ENCODE data around the gene PSMC1. TPM values are rescaled to one million over a fixed set of nuclear protein-coding genes. Genes with fewer than 3 reads are reported as not detected.

Gene PSMC1
- total RNA-seq, 2 donors from 2014 or later = 108 to 122 TPM

DNA sequence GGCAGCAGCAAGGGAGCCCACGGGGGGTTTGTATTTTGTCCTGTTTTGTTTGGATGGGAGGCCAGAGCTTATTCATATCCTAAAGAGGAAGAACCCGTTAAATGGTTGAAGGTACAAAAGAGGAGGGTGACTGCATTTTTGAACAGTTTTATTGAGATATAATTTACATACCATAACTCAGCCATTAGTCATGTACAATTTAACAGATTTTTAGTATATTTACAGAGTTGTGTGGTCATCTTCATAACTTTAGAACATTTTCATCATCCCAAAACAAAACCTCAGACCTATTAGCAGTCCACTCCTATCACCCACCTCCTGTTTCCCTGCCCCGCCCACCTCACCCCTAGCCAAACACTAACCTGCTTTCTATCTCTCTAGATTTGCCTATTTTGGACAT is 62.8 kb downstream of the PSMC1 start:
- 93 to 100% methylated on average over 1 to 2 of the region's 3 CpGs for WGBS, 2 experiments (ENCODE audit: insufficient coverage in 1 of 2, insufficient read length in 1 of 2)
- H3K4me3 Mint-ChIP-seq = no peak overlapping the region
- H3K4me1 Mint-ChIP-seq = peaks cover 9% of the 10 kb centered on the region
- TF ChIP-seq, protein P1, sequence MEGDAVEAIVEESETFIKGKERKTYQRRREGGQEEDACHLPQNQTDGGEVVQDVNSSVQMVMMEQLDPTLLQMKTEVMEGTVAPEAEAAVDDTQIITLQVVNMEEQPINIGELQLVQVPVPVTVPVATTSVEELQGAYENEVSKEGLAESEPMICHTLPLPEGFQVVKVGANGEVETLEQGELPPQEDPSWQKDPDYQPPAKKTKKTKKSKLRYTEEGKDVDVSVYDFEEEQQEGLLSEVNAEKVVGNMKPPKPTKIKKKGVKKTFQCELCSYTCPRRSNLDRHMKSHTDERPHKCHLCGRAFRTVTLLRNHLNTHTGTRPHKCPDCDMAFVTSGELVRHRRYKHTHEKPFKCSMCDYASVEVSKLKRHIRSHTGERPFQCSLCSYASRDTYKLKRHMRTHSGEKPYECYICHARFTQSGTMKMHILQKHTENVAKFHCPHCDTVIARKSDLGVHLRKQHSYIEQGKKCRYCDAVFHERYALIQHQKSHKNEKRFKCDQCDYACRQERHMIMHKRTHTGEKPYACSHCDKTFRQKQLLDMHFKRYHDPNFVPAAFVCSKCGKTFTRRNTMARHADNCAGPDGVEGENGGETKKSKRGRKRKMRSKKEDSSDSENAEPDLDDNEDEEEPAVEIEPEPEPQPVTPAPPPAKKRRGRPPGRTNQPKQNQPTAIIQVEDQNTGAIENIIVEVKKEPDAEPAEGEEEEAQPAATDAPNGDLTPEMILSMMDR (conservative IDR thresholded peaks at IDR 0.05) = no peak
- peaks cover 44% of the 10 kb centered on the region for H3K36me3 Mint-ChIP-seq (ENCODE audit: low read depth)
- H3K9me3 ChIP-seq (ENCODE audit: control insufficient read depth, low read length) = peaks cover 14% of the 10 kb centered on the region
- H3K27ac ChIP-seq (ENCODE audit: low read depth, low read length) = no peak overlapping the region
- no peak for DNase-seq
- H3K4me1 ChIP-seq (ENCODE audit: control insufficient read depth, insufficient read depth, low read length) = no peaks in the 10 kb centered on the region
- H3K27me3 ChIP-seq (ENCODE audit: control insufficient read depth, insufficient read depth, low read length, poor library complexity, severe bottlenecking) = no peaks in the 10 kb centered on the region
- H3K4me3 ChIP-seq (ENCODE audit: low read length) = peak overlapping the region; percentile 39
- H3K27ac Mint-ChIP-seq = no peak overlapping the region
- peaks cover 12% of the 10 kb centered on the region for H3K9me3 Mint-ChIP-seq
- H3K9ac ChIP-seq (ENCODE audit: extremely low read depth, low read length, poor library complexity, severe bottlenecking) = no peak overlapping the region
- no peaks in the 10 kb centered on the region for H3K27me3 Mint-ChIP-seq (ENCODE audit: insufficient read depth)
- H3K36me3 ChIP-seq (ENCODE audit: control insufficient read depth, insufficient read depth, low read length) = peaks cover 27% of the 10 kb centered on the region

DNA sequence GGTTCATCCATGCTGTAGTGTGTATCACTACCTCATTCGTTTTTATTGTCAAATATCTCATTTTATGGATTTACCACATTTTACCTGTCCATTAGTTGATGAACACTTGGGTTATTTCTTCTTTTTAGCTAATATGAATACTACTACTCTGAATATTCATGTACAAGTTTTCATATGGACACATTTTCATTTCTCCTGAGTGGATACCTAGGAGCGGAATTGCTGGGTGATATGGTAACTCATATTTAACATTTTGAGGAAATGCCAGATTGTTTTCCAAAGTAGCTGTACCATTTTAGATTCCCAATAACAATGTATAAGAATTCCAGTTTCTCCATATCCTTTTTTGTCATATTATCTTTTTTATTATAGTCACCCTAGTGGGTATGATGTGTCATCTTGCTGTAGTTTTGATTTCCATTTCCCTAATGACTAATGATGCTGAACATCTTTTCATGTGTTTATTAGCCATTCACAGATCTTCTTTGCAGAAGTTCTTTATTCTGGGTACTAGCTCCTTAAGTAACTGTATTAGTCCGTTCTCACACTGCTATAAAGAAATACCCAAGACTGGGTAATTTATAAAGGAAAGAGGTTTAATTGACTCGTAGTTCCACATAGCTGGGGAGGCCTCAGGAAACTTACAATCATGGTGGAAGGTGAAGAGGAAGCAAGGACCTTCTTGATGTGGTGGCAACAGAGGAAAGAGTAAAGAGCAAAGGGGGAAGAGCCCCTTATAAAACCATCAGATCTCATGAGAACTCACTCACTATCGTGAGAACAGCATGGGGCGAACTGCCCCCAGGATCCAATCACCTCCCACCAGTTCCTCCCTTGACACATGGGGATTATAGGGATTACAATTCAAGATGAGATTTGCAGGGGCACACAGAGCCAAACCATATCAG is 63.5 kb downstream of the PSMC1 start:
- Mint-ChIP-seq H3K4me3 (no peak overlapping the region), H3K27me3 (ENCODE audit: insufficient read depth) (no peaks in the 10 kb centered on the region), H3K27ac (no peak overlapping the region), H3K36me3 (ENCODE audit: low read depth) (peaks cover 42% of the 10 kb centered on the region), H3K9me3 (peaks cover 12% of the 10 kb centered on the region), H3K4me1 (peaks cover 9% of the 10 kb centered on the region)
- no peak overlapping the region for H3K9ac ChIP-seq (ENCODE audit: extremely low read depth, low read length, poor library complexity, severe bottlenecking)
- H3K27ac ChIP-seq (ENCODE audit: low read depth, low read length) = no peak overlapping the region
- H3K36me3 ChIP-seq (ENCODE audit: control insufficient read depth, insufficient read depth, low read length) = peaks cover 25% of the 10 kb centered on the region
- no peaks in the 10 kb centered on the region for H3K4me1 ChIP-seq (ENCODE audit: control insufficient read depth, insufficient read depth, low read length)
- WGBS, 2 experiments (ENCODE audit: insufficient coverage in 1 of 2, insufficient read length in 1 of 2) = 81 to 100% methylated on average over 1 to 6 of the region's 6 CpGs
- no peak for DNase-seq
- no peaks in the 10 kb centered on the region for H3K27me3 ChIP-seq (ENCODE audit: control insufficient read depth, insufficient read depth, low read length, poor library complexity, severe bottlenecking)
- TF ChIP-seq, protein P1 (conservative IDR thresholded peaks at IDR 0.05) = no peak
- H3K9me3 ChIP-seq (ENCODE audit: control insufficient read depth, low read length) = peaks cover 14% of the 10 kb centered on the region
- H3K4me3 ChIP-seq (ENCODE audit: low read length) = peak overlapping the region; percentile 39

DNA sequence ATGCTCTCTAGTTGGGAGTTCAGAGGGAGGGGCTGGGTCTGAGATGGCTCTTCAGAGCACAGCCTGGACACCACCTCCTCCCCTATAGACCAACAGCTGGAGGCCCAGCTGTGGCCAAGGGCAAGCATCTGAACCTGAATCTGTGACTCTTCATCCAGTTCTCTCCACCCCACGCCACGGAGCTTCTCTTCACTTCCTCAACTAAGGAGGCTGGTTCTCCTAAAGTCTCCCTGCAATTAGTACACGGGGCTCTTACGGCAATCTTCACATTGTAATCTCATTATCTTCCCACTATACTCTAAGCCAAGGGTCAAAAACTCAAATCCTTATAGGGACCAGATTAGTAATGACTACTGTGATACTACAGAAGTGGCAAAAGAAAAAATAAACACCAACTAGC is 65.5 kb downstream of the PSMC1 start:
- Histone ChIP-seq H3K9ac (ENCODE audit: extremely low read depth, low read length, poor library complexity, severe bottlenecking) (no peak overlapping the region), H3K27me3 (ENCODE audit: control insufficient read depth, insufficient read depth, low read length, poor library complexity, severe bottlenecking) (no peaks in the 10 kb centered on the region), H3K9me3 (ENCODE audit: control insufficient read depth, low read length) (peaks cover 14% of the 10 kb centered on the region), H3K4me3 (ENCODE audit: low read length) (no peak overlapping the region), H3K36me3 (ENCODE audit: control insufficient read depth, insufficient read depth, low read length) (peaks cover 15% of the 10 kb centered on the region), H3K27ac (ENCODE audit: low read depth, low read length) (no peak overlapping the region), H3K4me1 (ENCODE audit: control insufficient read depth, insufficient read depth, low read length) (no peaks in the 10 kb centered on the region)
- TF ChIP-seq, protein P1 (conservative IDR thresholded peaks at IDR 0.05) = no peak
- H3K4me1 Mint-ChIP-seq = peaks cover 9% of the 10 kb centered on the region
- no peak overlapping the region for H3K4me3 Mint-ChIP-seq
- no peaks in the 10 kb centered on the region for H3K27me3 Mint-ChIP-seq (ENCODE audit: insufficient read depth)
- no peak for DNase-seq
- H3K27ac Mint-ChIP-seq = no peak overlapping the region
- WGBS, 2 experiments (ENCODE audit: insufficient coverage in 1 of 2, insufficient read length in 1 of 2) = 83 to 95% methylated on average over 4 of the region's 4 CpGs
- peaks cover 32% of the 10 kb centered on the region for H3K36me3 Mint-ChIP-seq (ENCODE audit: low read depth)
- H3K9me3 Mint-ChIP-seq = peaks cover 12% of the 10 kb centered on the region

Other genes with a start within 250 kb of the PSMC1 start
- 1 to 10 TPM in 1 of 2 donors, under 1 TPM in 1; 0.58 to 1.3 TPM for gene KCNK13, start 194.6 kb upstream of the PSMC1 start, total RNA-seq
- gene NRDE2, start 75.4 kb downstream of the PSMC1 start, total RNA-seq = 10 to 100 TPM; 18.3 to 19.5 TPM
- 100 to 1,000 TPM; 423 to 503 TPM for gene CALM1, start 140.5 kb downstream of the PSMC1 start, total RNA-seq